Left cardiac atrium (tissue), 4 donors: Measurements from ENCODE around the gene MYH7. TPM values are rescaled to one million over a fixed set of nuclear protein-coding genes. Genes with fewer than 3 reads are reported as not detected.
A peak's percentile ranks its signal among the peaks of the same experiment; 100 is the strongest.
"Not testable (repeated sequence)": the region's sequence is repeated elsewhere in the genome, so short reads cannot be mapped to it uniquely, and the experiment has no call there.

Experiments used
- ATAC-seq, 2 donors: fragments of 200-7000 bp; cut with Tn5 transposase; one replicate each; pipeline ENCODE4 v1.9.1; 2020; ENCODE audit warnings: mild to moderate bottlenecking in 2 of 2, moderate library complexity in 2 of 2
- DNase-seq: peaks from one replicate; pipeline ENCODE4 v3.0.0-alpha.2; 2020
- intact Hi-C, 2 donors: fragments of 100-400 bp; cut with DNase I; formaldehyde crosslinking; loops; one replicate each; pipeline versions ENCODE4 v1.14.1 to v1.15.1; 2022 to 2023
- total RNA-seq, 2 donors: library from RNA; stranded (reverse); fragmentation: NEBNext Ultra II Directional; extraction: Animal tissue kit (Norgen Biotek cat#: 25700); gene quantifications; one replicate each; pipeline ENCODE4 v1.2.1, GENCODE V29; 2021
- donor health status: DM: no; HTN: yes; CAD: no.
- donor health status: DM: no; HTN: yes; CAD: no; lungs with severe emphysema.
- donor health status: DM: yes; HTN: yes; CAD: no.
- donor health status: Dilated cardiomyopathy.

MYH7 gene
- total RNA-seq, 2 donors from 2014 or later, result 175 to 201 TPM

DNA sequence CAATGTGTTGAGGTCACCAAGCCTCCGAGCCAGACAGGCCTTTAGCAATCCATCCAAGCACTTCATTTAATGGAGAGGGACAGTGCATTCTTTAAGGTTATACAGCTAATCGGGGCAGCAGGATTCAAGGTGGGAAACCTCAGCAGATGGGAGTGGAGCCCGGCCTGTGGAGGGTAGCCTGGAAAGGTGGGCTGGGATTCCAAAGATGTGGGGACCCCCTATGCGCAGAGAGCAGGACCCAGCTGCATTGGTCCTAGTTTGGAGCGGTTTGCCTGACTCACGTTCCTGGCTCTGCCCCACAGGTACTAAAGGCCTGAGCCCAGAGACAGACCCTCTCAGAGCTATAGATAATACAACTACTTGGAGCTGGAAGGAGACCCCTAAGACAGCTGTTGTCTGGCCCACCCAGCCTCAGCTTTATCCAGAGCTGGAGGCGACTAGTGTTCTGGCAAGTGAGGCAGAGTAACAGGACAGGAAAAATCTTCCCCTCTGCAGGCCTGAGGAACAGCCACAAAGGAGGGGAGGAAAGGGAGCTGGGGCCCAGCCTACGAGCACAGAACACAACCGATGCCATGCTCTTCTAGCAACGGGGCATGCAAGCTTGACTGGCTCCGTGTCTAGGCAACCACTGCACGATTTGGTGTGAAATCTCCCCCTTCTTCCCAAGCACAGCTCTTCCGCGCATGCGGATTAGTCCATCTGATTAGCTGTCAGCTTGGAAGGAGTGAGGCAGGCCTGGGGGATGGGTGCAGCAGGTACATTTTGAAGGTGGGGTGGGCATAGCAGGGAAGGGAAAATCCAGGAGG, 1.1 kb upstream of the MYH7 start:
- ATAC-seq, result peak in 1 of 2 donors; percentile 2
- no peak for DNase-seq
- intact Hi-C loops, result no loop called here

DNA sequence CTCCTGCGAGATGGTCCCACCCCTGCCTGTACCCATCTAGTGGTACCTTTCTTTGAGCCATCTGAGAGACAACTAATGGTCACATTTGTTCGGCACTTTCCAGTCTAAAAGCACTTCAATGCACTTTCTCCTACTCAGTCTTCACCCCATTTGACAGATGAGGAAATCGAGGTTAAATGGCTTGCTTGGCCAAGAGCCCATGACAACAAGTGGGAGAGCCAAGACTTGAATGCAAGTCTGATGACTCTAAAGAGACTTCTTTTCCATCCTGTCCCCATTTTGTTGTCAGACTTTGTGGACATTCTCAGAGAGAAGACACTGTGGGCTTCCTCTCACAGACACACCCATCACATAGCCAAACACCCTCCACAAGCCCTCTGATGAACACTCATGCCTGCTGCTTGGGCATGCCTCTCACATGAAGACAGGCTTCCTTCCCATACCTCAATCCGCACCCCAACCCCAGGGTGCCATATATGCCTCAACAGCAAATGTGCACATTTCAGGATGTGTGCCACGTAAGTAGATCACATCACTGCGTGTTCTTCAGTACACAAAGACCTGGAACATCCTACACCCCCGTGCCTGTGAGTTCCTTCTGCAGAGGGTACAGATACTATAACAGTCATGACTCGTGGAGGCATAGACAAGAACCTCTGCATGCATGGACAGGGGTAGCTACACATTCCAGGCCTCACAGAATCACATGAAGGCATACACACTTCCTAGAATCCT, 805 bp downstream of the MYH7 start:
- no peak for ATAC-seq
- intact Hi-C loops, result no loop called here
- no peak for DNase-seq

DNA sequence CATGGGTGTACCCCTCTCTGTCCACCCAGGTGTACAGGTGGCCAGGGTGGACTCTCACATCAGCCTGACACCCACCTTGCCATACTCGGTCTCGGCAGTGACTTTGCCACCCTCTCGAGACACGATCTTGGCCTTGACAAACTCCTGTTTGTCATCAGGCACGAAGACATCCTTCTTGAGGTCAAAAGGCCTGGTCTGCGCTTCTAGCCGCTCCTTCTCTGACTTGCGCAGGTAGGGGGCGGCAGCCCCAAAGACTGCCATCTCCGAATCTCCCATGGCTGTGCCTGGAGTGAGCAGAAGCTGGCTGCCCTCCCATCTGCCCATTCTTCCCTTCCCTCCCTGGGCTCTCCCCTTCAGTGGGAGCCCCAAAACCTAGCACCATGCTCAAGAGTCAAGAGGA, 2.0 kb downstream of the MYH7 start:
- no peak for ATAC-seq
- intact Hi-C loops, result no loop called here
- no peak for DNase-seq

DNA sequence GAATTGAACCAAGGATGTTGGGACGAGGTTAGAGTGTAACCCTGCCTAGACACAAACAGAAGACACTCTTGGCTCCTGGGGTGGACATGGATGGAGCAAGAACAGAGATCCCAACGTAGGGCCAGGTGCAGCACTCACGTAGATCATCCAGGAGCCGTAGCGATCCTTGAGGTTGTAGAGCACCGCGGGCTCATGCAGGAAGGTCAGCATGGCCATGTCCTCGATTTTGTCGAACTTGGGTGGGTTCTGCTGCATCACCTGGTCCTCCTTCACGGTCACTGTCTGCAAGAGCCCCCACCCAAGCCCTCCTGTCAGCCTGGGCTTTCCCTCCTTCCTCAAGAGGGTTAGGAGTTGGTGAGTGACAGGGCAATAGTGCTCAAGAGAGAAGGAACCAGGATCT, 2.5 kb downstream of the MYH7 start:
- intact Hi-C loops, result no loop called here
- no peak for ATAC-seq
- DNase-seq, result no peak

DNA sequence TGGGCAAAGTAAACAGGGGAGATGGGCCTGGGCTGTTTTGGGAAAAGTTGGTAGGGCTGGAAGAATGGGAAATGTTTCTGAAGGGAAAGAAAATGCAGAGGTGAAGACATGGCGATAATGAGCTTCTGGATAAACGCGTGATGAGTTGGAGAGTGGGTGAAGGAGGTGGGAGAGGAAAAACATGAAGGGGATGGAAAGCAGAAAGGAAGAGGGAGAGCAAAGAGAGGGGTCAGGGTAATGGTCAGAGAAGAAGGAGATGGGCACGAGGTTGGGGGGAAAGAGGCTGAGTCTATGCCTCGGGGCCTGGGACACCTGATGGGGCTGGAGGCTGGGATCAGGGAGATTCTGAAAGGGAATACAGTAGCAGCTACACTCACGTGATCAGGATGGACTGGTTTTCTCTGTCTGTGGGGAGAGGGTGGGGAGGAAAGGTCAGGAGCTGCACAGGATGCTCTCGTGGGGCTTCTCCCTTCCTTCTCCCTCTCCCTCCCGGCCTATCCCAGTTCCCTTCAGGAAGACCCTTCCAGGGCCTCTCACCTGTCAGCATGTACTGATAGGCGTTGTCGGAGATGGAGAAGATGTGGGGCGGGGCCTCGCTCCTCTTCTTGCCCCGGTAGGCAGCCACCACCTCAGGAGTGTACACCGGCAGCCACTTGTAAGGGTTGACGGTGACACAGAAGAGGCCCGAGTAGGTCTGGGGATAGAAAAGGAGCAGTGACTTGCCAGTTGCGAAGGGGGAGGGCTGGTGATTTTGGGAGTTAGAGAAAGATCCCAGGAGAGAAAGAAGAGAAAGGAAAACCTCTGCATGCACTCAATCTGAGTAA, 3.1 kb downstream of the MYH7 start:
- DNase-seq (no peak), ATAC-seq (no peak)
- intact Hi-C loops, result no loop called here

DNA sequence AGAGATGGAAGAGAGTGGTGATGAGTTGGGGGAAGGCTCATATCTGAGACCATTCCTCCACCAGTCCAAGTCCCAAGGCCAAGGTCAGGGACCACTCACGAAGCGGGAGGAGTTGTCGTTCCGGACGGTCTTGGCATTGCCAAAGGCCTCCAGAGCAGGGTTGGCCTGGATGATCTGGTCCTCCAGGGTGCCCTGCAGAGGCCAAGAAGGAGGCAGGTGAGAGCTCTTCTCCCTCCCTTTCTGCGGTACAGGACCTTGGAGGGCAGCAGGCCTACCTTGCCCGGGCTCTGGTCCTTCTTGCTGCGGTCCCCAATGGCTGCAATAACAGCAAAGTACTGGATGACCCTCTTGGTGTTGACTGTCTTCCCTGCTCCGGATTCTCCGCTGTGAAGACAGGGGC, 4.0 kb downstream of the MYH7 start:
- DNase-seq (no peak), ATAC-seq (no peak)
- intact Hi-C loops, result no loop called here

DNA sequence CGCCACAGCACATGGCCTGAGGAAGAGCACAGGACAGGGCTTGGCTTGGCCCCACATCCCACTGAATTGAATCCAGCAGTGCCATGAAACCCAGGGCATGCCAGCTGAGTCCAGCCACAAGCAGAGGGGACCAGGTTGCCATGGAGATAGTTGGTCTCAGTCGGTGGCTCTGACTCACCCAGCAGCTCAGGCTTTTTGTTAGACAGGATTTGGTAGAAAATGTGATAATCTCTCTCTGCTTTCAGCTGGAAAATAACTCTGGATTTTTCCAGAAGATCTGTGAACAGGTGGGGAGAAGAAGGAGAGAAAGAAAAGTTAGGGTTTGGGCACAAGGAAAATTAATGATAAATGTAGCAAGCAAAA, 4.8 kb downstream of the MYH7 start:
- intact Hi-C loops, result no loop called here
- no peak for ATAC-seq

DNA sequence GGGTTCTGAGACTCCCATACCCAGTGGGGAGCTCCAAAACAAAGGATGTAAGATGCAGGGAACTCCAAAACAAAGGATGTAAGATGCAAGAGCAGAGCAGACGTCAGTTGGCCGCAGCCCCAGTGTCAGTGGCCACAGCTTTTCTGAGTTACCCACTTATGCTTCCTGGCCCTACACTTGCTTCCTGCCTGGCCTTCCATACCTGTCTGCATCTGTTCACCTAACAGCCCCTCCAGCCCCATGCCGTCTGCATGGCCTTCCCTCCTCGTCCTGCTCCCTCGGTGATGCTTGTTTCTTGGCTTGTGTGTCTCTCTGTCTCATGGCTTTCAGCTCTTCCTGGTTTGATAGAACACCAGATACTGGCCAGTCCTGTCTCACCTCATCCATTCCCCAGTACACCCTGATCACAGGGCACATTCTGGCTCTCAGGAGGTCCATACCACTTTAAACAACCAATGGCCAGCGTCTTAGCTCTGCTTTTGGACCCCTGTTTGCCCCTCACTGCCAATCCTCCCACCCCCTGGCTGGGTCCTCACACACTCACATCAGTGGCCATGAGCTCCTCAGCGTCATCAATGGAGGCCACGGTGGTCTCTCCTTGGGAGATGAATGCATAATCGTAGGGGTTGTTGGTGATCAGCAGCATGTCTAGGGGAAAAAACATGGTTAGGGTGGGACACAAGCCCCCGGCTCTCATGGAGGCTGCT, 5.3 kb downstream of the MYH7 start:
- DNase-seq (no peak), ATAC-seq (no peak)
- intact Hi-C loops, result no loop called here

More for the DNA sequence above, 4.8 kb downstream of the MYH7 start:
- no peak for DNase-seq

DNA sequence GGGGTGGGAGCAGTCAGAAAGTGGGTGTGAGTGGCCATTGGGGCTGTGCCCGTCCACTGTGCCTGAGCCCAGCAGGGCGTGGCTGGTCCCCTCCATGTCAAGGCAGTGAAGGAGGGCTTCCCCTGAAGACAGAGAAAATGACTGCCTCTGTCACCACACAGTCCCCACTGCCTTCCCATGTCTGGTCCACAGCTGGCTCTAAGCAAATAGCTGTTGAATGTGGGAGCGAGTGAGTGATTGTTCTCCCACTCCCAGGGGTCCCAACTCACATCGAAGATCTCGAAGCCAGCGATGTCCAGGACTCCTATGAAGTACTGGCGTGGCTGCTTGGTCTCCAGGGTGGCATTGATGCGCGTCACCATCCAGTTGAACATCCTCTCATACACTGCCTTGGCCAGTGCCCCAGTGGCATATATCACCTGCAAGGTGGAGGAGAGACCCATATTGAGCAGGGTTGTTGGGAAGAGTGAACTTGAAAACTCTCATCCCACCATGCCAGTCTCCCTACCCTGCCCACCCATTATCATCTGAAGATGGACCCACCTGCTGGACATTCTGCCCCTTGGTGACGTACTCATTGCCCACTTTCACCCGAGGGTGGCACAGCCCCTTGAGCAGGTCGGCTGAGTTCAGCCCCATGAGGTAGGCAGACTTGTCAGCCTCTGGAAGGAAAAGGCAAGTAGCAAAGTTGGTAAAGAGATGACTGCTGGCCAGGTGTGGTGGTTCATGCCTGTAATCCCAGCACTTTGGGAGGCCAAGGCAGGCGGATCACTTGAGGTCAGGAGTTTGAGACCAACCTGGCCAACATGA, 6.6 kb downstream of the MYH7 start:
- intact Hi-C loops, result no loop called here
- ATAC-seq (no peak), DNase-seq (no peak)

DNA sequence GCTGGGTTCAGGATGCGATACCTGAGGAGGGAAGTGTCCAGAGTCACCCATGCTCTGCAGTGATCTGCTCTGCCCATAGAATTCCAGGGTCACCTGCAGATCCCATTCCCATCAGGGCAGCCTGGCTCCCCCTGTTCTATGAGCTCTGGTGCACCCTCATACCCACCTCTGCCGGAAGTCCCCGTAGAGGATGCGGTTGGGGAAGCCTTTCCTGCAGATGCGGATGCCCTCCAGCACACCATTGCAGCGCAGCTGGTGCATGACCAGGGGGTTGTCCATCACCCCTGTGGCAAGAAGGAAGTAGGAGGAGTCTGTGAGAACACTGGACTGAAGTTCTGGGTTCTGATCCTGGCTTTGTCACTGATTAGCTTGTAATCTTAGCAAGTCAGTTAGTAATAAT, 9.7 kb downstream of the MYH7 start:
- intact Hi-C loops, DNase-seq, ATAC-seq: not testable (repeated sequence)

DNA sequence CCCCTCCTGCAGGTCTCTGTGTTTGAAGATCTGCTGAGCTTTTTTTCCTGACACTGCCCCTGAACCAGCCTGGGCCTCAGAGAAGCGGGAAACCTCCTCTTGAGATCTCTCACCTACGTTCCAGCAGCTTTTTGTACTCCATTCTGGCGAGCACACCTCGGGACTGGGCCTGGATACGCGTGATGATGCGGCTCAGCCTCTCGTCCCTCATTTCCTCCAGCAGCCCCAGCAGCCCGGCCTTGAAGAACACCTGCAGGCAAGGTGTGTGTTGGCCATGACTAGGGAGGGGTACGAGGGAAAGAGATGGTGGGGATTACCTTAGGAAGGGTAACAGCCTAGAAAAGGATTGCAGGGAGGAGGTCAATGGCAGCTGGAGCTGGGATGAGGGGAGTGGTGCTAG, 10.3 kb downstream of the MYH7 start:
- no peak for ATAC-seq
- DNase-seq, result no peak
- intact Hi-C loops, result no loop called here

DNA sequence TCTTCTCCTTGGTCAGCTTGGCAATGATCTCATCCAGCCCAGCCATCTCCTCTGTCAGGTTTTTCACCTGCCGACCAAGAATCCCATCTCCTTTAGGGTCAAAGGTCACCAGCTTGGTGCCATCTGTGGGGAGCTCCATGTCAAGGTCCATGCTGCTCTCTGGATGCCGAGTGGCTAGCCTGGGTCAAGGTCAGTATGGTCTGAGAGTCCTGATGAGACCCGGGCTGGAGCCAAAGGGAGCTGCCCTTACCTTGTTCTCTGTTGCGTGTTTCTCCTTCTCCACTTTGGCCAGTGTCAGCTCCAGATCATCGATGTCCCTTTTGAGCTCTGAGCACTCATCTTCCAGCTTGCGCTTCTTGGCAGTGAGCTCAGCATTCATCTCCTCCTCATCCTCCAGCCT, 11.8 kb downstream of the MYH7 start:
- DNase-seq (no peak), ATAC-seq (no peak)
- intact Hi-C loops, result no loop called here

DNA sequence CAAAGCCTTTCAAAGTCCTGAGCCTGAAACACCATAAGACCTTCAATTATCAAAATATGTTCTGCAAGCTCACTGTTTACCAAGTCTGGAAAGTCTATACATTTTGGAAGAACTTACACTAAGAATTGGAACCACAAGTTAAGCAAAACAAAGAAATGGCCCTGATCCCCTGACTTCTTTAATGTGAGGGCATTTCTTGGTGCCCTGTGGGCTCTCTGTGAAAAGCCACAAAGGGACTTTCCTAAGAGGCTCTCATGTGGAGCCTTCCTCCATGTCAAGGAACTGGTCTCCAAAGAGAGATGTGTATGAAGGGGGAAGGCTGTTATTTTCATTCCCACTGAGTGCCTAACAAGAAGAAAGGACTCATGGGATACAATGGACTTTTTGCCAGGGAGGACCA, 13.9 kb downstream of the MYH7 start:
- ATAC-seq, result no peak
- no peak for DNase-seq
- intact Hi-C loops, result no loop called here

DNA sequence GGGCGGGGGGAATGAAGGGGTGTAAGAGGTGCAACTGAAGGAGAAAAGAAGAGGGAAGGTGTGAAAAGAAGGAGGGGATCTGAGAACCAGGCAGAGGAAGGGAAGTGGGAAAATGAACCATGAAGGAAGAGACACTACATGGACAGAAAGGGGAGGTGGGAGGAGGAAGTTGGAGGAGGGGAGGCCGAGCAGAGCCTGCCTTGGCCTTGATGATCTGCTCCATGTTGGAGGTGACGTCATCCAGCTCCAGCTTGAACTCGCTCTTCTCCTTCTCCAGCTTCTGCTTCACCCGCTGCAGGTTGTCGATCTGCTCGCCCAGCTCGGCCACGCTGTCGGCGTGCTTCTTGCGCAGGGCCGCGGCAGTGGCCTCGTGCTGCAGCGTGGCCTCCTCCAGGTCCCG, 15.8 kb downstream of the MYH7 start:
- DNase-seq, intact Hi-C loops: not testable (repeated sequence)
- peak in 1 of 2 donors; percentile 2 for ATAC-seq

DNA sequence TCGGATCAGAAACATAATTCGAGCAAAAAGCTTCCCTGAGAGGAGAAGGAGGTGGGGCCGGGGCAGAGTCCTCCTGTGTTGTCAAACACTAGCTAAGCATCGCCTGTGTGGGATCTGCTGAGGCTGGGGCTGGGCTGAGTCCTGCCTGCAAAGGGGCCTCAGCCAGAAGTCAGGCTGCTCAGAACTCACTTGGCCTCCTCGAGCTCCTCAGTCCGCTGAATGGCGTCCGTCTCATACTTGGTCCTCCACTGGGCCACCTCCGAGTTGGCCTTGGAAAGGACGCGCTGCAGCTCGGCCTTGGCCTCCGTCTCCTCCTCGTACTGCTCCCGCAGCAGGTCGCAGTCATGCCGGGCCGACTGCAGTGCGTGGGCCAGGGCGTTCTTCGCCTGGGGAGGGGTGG, 17.4 kb downstream of the MYH7 start:
- ATAC-seq (no peak), DNase-seq (no peak)
- intact Hi-C loops, result no loop called here

DNA sequence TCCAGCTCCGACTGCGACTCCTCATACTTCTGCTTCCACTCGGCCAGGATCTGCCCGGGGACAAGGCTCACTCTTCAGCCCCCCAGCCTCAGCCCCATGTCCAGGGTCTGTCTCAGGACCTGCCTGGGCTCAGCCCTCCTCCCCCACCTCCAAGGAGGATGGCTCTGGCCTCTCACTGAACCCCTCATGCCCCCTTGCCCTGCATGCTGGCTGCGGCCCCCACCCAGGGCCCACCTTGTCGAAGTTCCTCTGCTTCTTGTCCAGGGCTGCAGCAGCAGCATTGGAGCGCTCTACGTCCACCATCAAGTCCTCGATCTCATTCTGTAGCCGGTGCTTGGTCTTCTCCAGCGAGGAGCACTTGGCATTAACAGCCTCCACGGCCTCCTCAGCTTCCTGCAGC, 18.2 kb downstream of the MYH7 start:
- ATAC-seq, DNase-seq, intact Hi-C loops: not testable (repeated sequence)

DNA sequence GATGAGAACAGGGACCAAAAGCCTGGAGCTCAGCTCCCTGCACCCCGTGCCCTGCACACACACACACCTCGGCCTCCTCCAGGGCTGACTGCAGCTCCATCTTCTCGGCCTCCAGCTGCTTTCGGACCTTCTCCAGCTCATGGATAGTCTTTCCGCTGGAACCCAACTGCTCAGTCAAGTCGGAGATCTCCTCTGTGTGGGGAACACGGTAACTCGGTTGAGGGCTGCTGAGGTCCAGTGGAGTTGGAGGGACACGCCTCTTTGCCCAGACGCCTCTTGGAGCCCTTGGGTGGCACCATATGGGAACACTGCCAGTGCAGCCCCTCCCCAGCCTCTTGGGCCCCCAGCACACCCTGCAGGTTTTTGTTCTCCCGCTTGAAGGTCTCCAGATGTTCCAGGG, 18.7 kb downstream of the MYH7 start:
- intact Hi-C loops, result no loop called here
- no peak for DNase-seq
- ATAC-seq, result no peak
